GM23248 (cell line): ENCODE results near the gene HMGN4.

ENCODE experiments used
- EZH2 ChIP-seq: fragments of 200-600 bp; sonication (generic); IDR thresholded peaks from 2 replicates; pipeline ENCODE4 v1.6.1; 2018; ENCODE audit warnings: antibody characterized with exemption, mild to moderate bottlenecking; ENCODE audit not compliant: insufficient read depth, poor library complexity, severe bottlenecking
- EZH2phosphoT487 ChIP-seq: fragments of 200-600 bp; sonication (generic); IDR thresholded peaks from 2 replicates; pipeline ENCODE4 v1.6.1; 2018; ENCODE audit warnings: antibody characterized with exemption, moderate library complexity, mild to moderate bottlenecking, low read depth; ENCODE audit not compliant: insufficient read depth

DNA sequence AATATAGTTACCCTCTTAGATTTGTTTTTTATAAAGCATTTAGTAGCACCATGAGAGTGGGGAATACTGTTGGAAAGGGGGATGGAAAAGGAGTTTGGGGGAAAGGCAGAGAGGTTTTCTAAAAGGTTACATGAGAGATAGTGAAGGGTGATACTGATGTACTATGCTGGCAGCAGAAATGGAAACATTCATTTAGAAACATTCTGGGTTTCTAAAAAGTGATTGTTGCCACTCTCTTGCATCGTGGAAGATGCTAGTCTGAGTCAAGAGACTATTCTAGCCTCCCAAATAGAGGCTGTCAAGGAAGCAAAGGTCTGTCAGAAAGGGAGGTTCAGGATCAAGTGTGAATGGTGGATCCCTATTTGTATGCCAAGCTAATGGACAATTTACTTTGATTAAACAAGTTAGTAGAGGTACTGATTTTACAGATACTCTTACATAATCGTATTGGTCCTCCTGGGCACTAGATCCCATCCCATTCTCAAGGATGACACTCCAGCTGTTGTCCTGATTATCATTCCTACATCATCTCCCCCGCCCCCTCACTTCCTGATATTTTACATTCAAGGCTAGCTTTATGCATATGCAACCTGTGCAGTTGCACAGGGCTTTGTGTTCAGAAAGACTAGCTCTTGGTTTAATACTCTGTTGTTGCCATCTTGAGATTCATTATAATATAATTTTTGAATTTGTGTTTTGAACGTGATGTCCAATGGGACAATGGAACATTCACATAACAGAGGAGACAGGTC is 43.2 kb downstream of the HMGN4 start:
- TF ChIP-seq EZH2phosphoT487 (no peak), EZH2 (no peak)
